HG03460 (cell line): ENCODE results near the gene TMEM204.

Source experiments
- ATAC-seq: cut with Tn5 transposase; IDR thresholded peaks from one replicate; pipeline ENCODE4 v1.9.1; 2021; ENCODE audit not compliant: unreplicated experiment

Gene TMEM204

DNA sequence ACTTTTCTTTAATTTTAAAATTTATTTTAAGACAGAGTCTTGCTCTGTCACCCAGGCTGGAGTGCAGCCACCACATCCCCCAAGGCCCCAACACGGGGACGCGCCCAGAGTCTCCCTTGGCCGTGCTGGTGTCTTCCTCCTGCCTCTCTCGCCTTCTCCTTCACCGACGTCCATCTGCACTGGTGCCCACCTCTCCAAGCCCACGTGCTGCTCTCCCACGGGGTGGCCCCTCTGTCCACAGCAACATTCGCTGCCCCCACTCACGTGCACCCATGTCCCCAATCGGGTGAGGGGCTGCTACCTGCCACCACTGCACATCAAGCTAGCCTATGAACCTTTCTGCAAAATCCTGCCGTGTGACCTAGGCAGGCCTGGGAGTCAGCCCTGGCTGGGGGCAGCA, 3.1 kb downstream of the TMEM204 start:
- ATAC-seq, result no peak

GRCh38 chr16:1537138-1537577, 3.7 kb downstream of the TMEM204 start:
- no peak for ATAC-seq

- ATAC-seq, result no peak
Observed at GRCh38 chr16:1537763-1538289, 4.4 kb downstream of the TMEM204 start.

- no peak for ATAC-seq
Observed at GRCh38 chr16:1538804-1539520, 5.5 kb downstream of the TMEM204 start.

- ATAC-seq, result no peak
Observed at GRCh38 chr16:1539720-1540555, 6.5 kb downstream of the TMEM204 start.

GRCh38 chr16:1540556-1540855, 7.0 kb downstream of the TMEM204 start:
- no peak for ATAC-seq

DNA sequence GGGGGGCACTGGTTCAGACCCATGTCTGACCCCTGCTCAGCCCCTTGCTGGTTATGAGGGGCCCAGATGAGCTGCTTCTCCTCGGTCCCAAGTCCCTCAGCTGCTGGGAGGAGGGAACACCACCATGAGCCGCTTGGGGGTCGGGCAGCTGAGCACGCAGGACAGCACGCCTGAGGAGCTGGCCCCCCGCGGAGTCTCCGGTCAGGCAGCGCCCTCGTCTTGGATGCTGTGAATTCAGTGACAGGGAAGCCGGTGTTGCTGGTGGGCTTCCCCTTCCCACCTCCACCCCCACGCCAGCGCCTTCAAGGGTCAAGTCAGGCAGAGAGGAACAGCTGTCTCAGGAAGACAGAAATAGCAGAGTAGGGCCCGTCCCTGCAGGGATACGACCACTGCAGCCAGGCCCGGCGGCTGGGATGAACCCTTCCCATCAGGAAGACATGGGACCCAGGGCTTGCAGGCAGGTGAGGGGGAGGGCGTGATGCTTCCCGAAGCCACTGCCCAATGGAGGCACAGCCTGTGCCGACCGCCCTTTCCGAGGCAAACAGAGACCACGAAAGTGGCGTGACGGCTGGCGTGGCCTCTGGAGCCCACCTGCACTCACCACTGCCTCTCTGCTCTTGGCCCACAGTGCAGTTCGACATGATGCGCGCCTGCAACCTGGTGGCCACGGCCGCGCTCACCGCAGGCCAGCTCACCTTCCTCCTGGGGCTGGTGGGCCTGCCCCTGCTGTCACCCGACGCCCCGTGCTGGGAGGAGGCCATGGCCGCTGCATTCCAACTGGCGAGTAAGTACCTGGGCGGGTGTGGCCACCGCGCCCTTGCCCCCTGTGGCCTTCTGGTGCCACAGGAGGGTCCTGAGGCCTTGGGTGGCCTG, 8.1 kb downstream of the TMEM204 start:
- no peak for ATAC-seq

DNA sequence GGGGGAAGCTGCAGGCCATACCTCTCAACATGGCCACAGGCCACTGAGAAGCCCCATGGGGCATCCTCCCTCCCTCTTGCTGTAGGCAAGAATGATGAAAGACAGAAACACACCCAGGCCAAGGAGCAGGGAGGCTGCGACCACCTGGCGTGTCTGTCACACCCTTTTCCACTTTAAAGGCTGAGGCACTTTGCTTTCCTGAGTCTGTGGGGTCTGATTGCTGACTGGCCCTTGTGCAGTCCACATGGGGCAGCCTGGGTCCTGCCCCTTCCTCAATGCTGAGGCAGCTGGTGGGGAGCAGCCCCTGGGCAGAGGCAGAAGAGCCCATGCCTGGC, 8.7 kb downstream of the TMEM204 start:
- ATAC-seq, result no peak

GRCh38 chr16:1542533-1542932, 9.1 kb downstream of the TMEM204 start:
- ATAC-seq, result no peak

DNA sequence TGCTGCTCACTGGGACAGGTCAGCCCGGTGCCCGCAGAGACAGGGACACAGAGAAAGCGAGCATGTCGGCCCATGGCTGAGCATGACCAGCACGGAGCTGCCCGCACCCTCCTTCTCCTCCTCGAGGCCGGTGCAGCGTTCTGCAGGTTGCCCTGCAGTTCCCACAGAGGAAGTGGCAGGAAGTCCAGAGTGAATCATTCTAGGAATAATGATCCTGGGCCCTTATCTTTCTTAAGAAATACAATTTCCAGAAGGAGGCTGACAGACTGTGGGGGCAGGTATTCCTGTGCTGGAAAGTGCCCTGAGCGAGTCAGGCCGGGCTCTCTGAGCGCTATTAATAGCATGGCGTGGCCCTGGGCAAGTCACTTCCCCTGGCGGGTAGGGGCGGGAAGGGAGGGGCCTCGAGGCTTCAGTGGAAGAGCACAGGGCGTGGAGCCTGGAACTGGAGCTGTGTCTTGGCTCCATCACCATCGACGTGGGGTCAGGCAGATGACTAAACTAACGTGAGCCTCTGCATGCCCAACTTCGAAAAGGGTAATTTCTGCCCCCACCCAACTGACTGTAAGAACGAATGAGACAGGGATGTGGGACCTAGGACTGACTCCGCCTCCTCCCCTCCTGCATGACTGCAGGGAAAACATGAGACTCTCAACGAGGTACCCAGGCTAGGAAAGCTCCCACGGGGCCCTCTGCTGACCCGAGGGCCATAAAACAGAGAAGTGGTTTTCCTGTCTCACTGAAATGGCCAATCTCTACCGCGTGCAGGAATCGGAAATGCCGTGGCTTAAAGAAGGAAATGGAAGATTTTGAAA, 9.8 kb downstream of the TMEM204 start:
- ATAC-seq, result no peak

GRCh38 chr16:1545044-1546040, 11.9 kb downstream of the TMEM204 start:
- ATAC-seq, result no peak

DNA sequence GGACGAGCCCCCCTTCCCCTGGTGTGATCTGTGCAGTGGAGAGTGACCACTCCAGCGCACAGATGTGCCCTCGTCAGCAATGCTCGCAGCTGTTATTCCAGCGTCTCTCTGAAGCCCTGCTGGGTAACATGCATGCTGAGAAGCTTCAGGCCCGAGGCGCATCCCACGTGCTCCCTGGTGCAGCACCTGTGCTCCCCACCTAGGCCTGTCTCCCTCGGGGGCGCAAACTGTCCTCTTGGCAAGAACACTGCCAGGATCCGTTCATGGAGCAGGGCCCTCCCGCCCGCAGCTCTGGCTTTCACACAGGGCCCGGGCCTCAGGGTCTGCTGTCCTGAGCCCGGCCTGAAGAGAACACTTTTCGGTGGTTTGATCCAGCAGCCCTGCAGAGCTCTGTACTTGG, 13.0 kb downstream of the TMEM204 start:
- ATAC-seq, result no peak

- no peak for ATAC-seq
Observed at GRCh38 chr16:1548233-1548632, 14.8 kb downstream of the TMEM204 start.

DNA sequence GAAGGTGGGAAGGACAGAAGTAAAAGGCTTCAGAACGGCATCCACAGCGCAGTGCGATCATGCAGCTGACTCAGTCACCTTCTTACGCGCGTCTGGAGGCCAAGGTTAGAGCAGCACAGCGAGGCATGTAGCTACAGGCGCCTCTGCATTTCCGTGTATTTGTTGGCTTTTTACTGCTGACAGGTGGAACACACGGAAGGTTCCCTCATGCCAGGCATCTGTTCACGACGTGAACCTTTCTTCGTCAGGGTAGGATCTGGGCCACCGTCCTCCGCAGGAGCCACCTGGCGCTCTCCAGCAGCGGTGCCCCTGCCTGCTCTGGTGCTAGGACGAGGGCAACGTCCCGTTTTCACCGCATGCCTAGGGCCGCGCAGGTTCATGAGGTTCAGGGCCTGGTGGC, 15.3 kb downstream of the TMEM204 start:
- no peak for ATAC-seq

DNA sequence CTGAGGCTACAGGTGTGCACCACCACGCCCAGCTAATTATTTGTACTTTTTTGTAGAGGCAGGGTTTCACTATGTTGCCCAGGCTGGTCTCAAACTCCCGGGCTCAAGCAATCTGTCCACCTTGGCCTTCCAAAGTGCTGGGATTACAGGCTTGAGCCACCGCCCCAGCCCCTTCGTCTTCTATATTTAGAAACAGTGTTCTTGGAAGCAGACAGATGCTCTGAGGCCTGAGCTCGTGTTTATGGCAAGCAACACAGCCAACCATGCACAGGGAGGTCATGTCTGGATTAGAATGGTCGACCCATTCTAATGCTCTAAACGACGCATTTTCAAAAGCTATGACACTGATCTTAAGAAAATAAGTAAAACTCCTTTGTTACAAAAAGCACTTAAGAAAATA, 16.6 kb downstream of the TMEM204 start:
- ATAC-seq, result no peak

GRCh38 chr16:1550696-1551095, 17.2 kb downstream of the TMEM204 start:
- no peak for ATAC-seq

- no peak for ATAC-seq
Observed at GRCh38 chr16:1551166-1551565, 17.7 kb downstream of the TMEM204 start.

- ATAC-seq, result no peak
Observed at GRCh38 chr16:1552129-1552528, 18.7 kb downstream of the TMEM204 start.
